GM21528 (cell line): Measurements from ENCODE around the gene AQP1.

Source experiments
- ATAC-seq: cut with Tn5 transposase; IDR thresholded peaks from one replicate; pipeline ENCODE4 v1.9.1; 2021; ENCODE audit warnings: mild to moderate bottlenecking, moderate library complexity; ENCODE audit not compliant: unreplicated experiment, low FRiP score

AQP1 gene

DNA sequence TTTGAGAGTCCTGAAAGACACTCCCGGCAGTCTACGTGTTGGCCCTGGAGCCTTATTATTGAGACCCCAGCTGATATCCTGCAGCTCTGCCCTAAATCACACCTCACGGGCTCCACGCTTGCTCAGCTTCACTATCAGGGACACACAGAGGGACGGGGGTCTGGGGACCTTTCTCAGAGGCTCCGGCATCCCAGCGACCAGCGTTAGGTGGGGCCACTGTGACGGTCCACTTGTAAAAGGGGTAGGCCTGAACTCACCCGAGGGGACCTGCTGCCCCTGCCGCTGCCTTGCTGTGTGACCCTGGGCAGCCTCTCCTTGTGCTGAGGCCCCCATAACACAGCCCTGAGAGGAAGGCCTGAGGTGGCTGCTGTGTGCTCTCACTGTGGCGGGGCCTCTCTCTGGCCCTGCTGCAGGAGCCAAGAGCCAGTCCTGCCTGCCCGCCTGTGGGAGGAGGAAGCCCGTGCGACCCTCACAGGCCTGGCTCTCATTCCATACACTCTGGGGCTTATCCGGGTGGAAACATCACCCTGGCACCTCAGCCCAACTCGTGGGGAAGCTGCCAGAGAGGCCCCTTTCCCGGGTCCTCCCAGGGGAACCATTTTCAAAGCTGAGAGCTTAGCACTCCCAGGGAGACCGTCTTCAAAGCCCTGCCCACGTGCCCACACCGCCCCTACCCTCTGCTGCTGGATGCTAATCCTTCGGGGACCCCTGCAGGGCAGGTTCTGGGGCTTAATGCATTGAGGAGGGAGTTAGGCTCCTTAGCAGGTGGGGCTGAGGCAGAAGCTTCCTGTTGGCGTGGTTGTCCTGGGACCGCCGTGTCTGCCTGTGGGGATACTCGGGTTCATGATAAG is 21.7 kb downstream of the AQP1 start:
- no peak for ATAC-seq

DNA sequence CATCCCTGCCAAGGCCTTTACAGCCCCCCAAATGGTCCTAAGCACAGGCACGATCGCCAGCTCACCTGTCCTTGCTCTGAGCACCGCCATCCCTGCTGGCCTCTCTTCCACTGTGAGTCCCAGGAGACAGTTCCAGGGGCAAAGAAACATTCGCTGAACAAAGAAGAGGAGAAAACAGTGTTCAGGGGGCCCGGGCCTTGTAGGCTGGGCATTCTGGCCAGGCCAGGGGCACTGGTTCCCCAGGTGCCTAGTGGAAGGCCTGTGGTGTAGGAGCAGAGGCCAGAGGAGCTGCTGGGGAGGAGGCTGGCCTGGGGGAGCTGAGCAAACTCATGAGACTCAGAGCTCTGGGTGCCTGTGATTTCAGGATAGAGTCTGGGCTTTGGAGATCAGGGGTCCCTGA is 22.6 kb downstream of the AQP1 start:
- no peak for ATAC-seq

DNA sequence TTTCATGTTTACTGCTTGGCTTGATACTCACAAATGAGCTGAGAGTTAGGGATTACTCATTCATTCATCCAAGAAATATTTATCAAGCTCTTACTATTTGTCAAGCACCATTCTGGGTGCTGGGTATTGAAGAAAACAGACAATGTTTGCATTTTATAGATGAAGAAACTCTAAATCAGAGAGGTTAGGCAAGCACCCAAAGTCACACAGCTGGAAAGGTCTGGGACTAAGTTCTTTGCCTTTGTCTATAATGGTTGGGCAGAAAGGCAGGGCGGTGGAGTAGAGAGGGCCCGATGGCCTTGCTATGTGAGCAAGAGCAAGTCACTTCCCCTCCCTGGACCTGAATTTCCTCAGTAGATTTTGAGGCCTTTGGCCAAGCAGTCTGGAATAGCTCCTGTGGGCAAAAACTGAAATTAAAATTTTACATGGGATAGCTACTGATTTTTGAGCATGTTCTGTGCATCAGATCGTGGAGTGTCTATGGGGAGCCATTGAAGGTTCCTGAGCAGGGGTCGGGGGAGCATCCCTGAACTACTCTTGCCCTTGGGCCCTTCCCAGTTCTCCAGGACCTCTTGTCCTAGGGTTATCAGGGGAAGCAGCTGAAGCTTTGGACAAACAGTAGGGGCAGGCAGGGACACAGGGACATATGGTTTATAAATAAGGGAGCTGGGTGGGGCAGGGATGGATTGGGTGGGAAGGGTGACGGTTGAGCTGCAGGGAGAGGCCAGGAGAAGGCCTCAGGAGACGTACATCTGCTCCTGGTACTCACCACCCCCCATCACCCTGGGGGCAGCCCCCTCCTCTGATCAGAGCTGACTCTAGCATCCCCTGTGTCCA is 23.3 kb downstream of the AQP1 start:
- ATAC-seq, result no peak

GRCh38 chr7:30935569-30935877 is 23.9 kb downstream of the AQP1 start:
- ATAC-seq, result no peak

- no peak for ATAC-seq
These were observed 25.1 kb downstream of the AQP1 start for GRCh38 chr7:30936650-30937245.

DNA sequence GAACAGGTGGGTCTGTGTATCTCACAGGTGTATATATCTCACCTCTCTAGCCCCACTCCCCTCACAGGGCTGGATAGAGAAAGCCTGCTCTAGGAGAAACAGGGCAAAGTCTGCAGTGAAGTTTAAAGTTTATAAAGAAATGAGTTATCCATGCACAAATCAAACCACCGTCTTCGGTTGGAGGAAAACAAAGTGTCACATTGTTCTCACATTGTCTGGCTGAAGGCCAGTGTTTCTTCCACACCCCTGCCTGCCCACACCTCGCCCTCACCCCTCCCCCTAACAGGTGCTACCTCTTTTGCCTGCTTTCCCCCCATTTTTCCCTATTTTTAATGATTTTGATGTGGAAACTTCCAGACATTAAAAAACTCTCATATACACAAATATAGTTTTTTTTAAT is 25.8 kb downstream of the AQP1 start:
- no peak for ATAC-seq

DNA sequence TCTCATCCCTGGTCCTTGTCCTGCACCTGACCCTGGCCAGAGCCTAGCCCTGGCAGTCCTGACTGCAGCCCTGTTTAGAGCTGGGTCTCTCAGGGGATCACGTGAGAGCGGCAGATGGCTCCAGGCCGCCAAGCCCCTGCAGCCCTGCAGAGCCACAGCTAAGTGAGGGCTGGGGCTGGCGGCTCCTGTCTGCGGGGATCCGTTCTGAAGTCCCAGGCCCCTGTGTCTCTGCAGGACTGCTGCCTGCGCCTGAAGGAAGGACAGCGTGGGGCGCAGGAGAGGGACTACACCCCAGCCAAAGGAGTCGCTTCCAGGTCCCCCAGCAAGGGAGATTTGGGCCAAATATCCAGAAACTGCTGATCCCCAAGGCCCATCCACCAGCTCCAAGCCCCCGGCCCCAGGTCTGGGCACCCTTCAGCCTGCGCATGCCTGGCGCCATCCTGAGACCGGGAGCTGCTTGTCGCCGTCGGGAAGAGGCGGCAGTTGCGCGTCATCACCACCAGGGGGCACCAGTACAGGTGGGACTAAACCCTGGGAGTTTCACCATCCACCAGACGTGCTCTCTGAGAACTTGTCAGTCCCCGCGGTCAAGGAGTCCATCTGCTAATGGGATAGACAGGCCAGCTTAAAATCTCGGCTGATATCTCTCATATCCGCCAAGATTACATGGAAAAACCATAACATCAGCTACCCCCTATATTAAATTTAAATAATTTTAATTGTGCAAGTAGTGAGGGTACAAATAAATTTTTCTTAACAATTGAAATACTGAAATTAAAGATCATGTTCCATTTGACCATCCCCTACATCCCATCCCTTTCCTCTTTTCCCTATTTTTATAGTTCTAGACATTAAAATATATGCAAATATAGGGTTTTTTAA is 27.0 kb downstream of the AQP1 start:
- ATAC-seq, result peak; percentile 77

- no peak for ATAC-seq
These were observed 30.1 kb downstream of the AQP1 start for GRCh38 chr7:30941582-30942323.

DNA sequence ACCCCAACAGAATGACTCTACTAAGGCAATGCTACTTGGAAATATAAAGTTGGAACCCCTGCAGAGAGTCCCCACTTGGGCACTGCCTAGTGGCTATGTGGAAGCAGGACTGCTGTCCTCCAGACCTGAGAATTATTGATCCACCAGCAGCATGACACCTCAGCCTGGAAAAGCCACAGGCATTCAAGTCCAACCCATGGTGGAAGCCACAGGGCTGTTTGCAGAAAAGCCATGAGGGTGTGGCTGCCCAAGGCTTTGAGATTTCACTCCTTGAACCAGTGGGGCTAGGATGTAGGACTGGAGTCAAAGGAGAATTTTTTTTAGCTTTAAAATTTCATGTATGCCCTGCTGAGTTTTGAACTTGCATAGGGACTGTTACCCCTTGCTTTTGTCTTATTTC is 38.5 kb downstream of the AQP1 start:
- no peak for ATAC-seq

GRCh38 chr7:30954914-30955313 is 43.3 kb downstream of the AQP1 start:
- ATAC-seq, result no peak

GRCh38 chr7:30956704-30957103 is 45.1 kb downstream of the AQP1 start:
- ATAC-seq, result no peak

DNA sequence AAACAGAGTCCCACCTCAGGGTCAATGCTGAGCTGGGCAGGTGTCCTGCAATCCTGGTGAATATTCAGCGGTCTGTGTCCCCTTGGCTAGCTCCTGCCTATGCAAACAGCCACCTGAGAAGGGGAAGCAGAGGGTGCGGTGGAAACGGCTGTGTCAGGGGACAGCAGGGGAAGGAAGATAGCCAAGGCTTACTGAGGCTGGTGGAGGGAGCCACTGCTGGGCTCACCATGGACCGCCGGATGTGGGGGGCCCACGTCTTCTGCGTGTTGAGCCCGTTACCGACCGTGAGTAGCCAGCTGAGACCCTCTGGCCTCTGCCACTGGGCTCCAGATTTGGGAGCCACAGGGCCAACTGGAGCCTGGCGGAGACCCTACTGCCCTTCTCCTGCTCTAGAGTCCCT is 52.2 kb downstream of the AQP1 start, which contains the start of gene GHRHR:
TSS of gene GHRHR (plus strand) at position 112 of the 400 bp plus-strand sequence. CDS start at position 228, 116 bp downstream.
- ATAC-seq, result no peak

DNA sequence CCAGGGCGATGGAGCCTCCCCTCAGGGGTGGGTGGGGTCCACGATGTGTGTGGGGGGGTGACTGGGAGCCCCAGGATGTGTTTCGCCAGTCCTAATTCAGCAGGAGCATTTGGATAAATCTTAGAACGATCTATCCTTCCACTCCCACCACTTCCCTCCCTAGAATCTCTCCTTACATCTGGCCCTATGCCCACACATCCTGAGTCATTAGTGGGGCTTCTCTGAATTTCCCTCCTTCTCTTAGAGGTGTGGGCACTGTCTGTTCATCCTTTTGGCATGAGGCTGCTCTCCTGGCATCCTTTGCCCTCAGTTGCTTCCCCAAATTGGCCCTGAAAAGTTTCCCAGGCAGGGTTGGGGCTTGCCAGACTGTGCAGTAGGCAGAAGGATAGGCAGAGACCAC is 53.7 kb downstream of the AQP1 start:
- no peak for ATAC-seq

DNA sequence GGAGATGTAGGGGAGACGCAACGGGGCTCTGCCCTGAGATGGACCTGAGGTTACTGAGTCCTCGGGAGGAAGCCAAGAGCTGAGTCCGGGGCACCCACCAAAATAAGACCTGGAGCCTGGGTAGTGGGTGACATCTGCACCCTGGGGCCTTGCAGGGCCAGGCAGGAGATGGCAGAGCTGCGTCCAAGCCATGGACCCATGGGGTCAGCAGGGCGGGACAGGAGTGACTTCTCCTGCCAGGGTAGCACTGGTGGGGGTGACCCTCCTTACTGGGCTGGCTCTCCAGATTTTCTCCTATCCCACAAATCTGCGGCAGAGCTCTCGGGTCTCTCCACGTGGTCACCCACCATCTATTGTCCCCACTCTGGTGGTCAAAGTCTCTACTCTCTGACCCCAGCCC is 54.2 kb downstream of the AQP1 start:
- no peak for ATAC-seq

DNA sequence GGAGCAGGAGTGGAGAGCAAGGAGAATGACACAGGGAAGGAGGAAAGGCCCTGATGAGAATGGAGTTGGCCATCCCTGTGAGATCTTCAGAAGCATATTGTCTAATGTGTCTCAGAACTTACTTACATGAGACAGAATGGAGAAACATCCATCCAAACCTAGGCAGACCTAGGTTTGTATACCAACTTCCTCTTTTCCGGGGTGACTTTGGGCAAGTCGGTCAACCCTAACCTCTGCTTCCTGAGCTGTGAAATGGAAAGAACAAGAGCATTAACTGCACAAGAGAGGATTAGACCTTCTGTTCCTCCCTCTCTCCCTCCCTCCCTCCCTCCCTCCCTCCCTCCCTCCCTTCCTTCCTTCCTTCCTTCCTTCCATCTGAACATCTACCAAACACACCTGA is 56.6 kb downstream of the AQP1 start:
- ATAC-seq, result no peak

- no peak for ATAC-seq
These were observed 57.3 kb downstream of the AQP1 start for GRCh38 chr7:30968747-30969603.

DNA sequence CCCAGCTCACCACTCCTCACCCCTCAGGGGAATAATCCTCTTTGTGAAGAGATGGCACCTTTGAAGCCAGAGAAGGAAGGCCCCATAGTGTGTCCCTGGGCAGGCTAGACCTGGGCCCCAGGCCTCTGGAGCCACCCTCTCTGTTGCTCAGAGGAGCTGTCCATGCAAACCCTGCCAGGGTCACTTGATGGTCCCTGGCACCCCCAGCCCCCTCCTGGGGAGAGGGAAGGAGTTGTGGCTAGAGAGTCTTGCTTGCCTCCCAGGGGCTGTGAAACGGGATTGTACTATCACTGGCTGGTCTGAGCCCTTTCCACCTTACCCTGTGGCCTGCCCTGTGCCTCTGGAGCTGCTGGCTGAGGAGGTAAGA is 57.9 kb downstream of the AQP1 start:
- no peak for ATAC-seq

DNA sequence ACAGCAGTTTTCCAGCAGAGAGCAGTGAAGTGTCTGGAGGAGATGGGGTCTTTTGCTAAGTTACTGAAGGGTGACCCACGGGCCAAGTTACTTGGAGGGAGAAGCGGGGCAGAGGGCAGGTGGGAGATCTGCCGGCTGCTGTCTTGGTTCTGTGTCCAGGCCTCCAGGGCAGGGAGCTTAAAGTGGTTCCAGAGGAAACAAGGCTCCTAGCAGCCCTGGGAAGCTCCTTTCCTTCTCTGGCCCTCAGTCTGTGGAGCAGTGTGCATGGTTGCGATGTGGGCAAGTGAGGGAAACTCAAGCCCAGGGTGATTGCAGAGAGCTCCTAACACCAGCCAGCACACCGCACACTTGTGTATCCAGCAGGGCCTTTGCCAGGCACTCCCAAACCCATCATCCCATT is 58.4 kb downstream of the AQP1 start:
- no peak for ATAC-seq

GRCh38 chr7:30970594-30971094 is 59.0 kb downstream of the AQP1 start:
- ATAC-seq, result no peak
